Endothelial cell (in vitro differentiated cells): Measurements from ENCODE around the gene IVNS1ABP. TPM values are rescaled to one million over a fixed set of nuclear protein-coding genes. Genes with fewer than 3 reads are reported as not detected.

Source experiments
- DNase-seq: peaks from one replicate; pipeline ENCODE4 v3.0.0; 2021; ENCODE audit warnings: low spot score
- H3K27ac Mint-ChIP-seq: one replicate; pipeline ENCODE4 v1.8.0; 2021; ENCODE audit warnings: mixed read lengths, inconsistent platforms; ENCODE audit not compliant: unreplicated experiment
- H3K27me3 Mint-ChIP-seq: one replicate; pipeline ENCODE4 v1.8.0; 2021; ENCODE audit warnings: mild to moderate bottlenecking, moderate library complexity, mixed read lengths, inconsistent platforms; ENCODE audit not compliant: unreplicated experiment
- H3K36me3 Mint-ChIP-seq: one replicate; pipeline ENCODE4 v1.8.0; 2021; ENCODE audit warnings: mild to moderate bottlenecking, low read depth, mixed read lengths, inconsistent platforms; ENCODE audit not compliant: unreplicated experiment
- H3K4me1 Mint-ChIP-seq: one replicate; pipeline ENCODE4 v1.8.0; 2021; ENCODE audit warnings: mild to moderate bottlenecking, mixed read lengths, inconsistent platforms; ENCODE audit not compliant: unreplicated experiment
- H3K4me3 Mint-ChIP-seq: one replicate; pipeline ENCODE4 v1.8.0; 2021; ENCODE audit warnings: mild to moderate bottlenecking, mixed read lengths, inconsistent platforms; ENCODE audit not compliant: unreplicated experiment
- H3K9me3 Mint-ChIP-seq: one replicate; pipeline ENCODE4 v1.8.0; 2021; ENCODE audit warnings: mixed read lengths, inconsistent platforms; ENCODE audit not compliant: unreplicated experiment
- total RNA-seq: library from RNA; stranded (reverse); fragmentation: NEBNext Ultra II Directional; extraction: Animal tissue kit (Norgen Biotek cat#: 25700); gene quantifications from one replicate; pipeline ENCODE4 v1.2.1, GENCODE V29; 2021; ENCODE audit not compliant: unreplicated experiment
- TF ChIP-seq, protein P1 (sequence below): fragments of 200-600 bp; sonication (generic); IDR thresholded peaks from one replicate; pipeline ENCODE4 v1.5.0; 2021; ENCODE audit warnings: antibody characterized with exemption; ENCODE audit not compliant: unreplicated experiment

Gene IVNS1ABP
- total RNA-seq, 1 donor from 2014 or later, result 95.9 TPM

DNA sequence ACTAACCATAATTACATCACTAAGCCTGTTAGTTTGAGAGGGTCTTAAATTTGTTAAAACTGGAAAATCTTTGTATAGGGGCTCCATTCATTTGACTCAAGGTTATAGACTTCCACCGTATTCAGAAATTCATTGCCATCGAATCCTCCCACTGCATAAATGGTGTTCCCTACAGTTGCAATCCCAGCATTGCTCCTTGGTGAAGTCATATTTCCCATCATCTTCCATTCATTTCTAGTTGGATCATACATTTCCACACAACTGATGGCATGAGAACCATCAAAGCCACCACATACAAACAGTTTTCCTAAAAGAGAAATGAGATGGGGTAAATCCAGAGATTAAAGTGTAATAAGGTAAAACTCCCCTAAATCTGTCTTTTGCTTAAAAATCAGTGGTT is 19.1 kb downstream of the IVNS1ABP start:
- no peak for DNase-seq
- H3K27me3 Mint-ChIP-seq, result no peaks in the 10 kb centered on the region
- no peak overlapping the region for H3K27ac Mint-ChIP-seq
- no peak overlapping the region for H3K4me3 Mint-ChIP-seq
- H3K9me3 Mint-ChIP-seq, result no peaks in the 10 kb centered on the region
- TF ChIP-seq, protein P1, sequence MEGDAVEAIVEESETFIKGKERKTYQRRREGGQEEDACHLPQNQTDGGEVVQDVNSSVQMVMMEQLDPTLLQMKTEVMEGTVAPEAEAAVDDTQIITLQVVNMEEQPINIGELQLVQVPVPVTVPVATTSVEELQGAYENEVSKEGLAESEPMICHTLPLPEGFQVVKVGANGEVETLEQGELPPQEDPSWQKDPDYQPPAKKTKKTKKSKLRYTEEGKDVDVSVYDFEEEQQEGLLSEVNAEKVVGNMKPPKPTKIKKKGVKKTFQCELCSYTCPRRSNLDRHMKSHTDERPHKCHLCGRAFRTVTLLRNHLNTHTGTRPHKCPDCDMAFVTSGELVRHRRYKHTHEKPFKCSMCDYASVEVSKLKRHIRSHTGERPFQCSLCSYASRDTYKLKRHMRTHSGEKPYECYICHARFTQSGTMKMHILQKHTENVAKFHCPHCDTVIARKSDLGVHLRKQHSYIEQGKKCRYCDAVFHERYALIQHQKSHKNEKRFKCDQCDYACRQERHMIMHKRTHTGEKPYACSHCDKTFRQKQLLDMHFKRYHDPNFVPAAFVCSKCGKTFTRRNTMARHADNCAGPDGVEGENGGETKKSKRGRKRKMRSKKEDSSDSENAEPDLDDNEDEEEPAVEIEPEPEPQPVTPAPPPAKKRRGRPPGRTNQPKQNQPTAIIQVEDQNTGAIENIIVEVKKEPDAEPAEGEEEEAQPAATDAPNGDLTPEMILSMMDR, result no peak
- peaks cover 30% of the 10 kb centered on the region for H3K36me3 Mint-ChIP-seq
- no peaks in the 10 kb centered on the region for H3K4me1 Mint-ChIP-seq

DNA sequence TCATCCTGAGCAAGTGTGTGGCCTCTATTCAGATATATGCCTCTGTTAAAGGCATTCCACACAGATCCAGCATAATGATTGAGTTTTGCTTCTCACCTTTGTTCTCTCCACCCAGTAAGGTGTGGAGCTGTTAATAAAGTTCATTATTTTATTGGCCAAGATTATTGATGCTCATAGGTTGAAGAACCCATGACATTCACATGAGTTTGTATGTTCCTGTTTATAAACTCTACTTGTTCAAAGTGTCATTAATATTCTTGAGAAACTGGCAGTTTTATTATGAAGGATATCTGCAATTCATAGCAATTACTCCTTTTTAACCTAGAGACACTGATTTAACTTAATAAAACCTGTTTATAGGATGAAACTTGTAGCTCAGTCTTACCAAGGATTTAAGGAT is 22.0 kb downstream of the IVNS1ABP start:
- H3K36me3 Mint-ChIP-seq, result peaks cover 20% of the 10 kb centered on the region
- no peaks in the 10 kb centered on the region for H3K4me1 Mint-ChIP-seq
- TF ChIP-seq, protein P1, result no peak
- no peaks in the 10 kb centered on the region for H3K27me3 Mint-ChIP-seq
- no peaks in the 10 kb centered on the region for H3K9me3 Mint-ChIP-seq
- no peak for DNase-seq
- no peak overlapping the region for H3K27ac Mint-ChIP-seq
- no peak overlapping the region for H3K4me3 Mint-ChIP-seq

DNA sequence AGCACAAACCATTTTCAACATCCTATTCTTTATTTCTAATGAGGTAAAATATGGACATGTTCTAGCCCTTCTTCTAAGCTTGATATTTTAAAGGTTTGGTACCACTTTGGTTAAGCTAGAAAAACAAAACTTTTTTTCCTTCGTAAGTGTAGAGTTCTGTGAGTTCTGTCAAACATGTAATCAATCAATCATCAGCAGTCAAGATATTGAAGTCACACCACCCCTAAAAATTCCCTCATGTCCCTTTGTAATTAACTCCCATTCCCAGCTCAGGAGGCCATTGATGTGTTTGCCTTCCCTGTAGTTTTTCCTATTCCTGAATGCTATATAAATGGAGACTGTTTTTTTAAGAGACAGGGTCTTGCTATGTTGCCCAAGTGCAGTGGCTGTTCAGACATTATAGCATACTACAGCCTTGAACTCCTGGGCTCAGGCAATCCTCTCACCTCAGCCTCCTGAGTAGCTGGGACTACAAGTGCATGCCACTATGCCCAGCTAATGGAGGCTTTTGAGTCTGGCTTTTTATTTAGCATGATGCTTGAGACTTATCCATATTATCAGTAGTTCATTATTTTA is 23.0 kb downstream of the IVNS1ABP start:
- H3K27me3 Mint-ChIP-seq, result no peaks in the 10 kb centered on the region
- no peaks in the 10 kb centered on the region for H3K9me3 Mint-ChIP-seq
- no peak overlapping the region for H3K4me3 Mint-ChIP-seq
- H3K27ac Mint-ChIP-seq, result no peak overlapping the region
- H3K36me3 Mint-ChIP-seq, result peaks cover 20% of the 10 kb centered on the region
- no peaks in the 10 kb centered on the region for H3K4me1 Mint-ChIP-seq
- TF ChIP-seq, protein P1, result no peak
- DNase-seq, result no peak

DNA sequence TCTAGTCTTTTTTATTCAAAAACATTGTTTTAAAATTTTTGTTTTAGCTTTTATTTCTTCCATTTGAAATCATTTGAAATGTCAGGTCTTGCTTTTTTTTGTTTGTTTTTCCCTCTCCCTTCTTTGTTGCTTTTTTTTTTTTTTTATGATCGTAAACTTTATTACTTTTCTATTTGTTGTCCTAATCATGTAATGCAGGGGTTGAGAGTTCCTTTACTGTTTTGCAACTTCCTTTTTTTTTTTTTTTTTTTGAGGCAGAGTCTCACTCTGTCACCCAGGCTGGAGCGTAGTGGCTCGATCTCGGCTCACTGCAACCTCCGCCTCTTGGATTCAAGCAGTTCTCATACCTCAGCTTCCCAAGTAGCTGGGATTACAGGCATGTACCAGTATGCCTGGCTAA is 24.8 kb downstream of the IVNS1ABP start:
- H3K4me1 Mint-ChIP-seq, result no peaks in the 10 kb centered on the region
- H3K27ac Mint-ChIP-seq, result no peak overlapping the region
- H3K9me3 Mint-ChIP-seq, result no peaks in the 10 kb centered on the region
- DNase-seq, result no peak
- TF ChIP-seq, protein P1, result no peak
- no peaks in the 10 kb centered on the region for H3K27me3 Mint-ChIP-seq
- H3K4me3 Mint-ChIP-seq, result no peak overlapping the region
- peaks cover 8% of the 10 kb centered on the region for H3K36me3 Mint-ChIP-seq

DNA sequence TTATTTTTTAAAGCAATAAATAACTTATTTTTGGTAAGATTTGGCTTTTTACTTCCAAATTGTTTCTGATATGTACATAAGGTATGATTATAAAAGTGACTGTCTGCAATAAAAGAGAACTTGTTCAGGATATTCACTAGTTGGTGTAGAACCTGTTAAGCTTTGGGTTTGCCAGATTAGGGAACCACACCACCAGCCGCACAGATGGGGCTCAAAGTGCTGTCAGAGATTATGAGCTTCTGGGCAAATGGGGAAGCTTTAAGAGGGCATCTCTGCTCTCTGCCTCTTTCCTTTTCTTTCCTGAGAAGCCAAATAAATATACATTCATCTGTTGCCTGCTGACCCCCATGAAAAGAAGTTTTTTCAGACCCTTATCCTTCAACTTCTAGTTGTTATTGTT is 25.4 kb downstream of the IVNS1ABP start:
- H3K27me3 Mint-ChIP-seq, result no peaks in the 10 kb centered on the region
- peaks cover 8% of the 10 kb centered on the region for H3K36me3 Mint-ChIP-seq
- no peak for DNase-seq
- no peak overlapping the region for H3K27ac Mint-ChIP-seq
- no peak overlapping the region for H3K4me3 Mint-ChIP-seq
- TF ChIP-seq, protein P1, result no peak
- H3K9me3 Mint-ChIP-seq, result no peaks in the 10 kb centered on the region
- no peaks in the 10 kb centered on the region for H3K4me1 Mint-ChIP-seq
